GM21737 (cell line): ENCODE results near the gene NFIX.

Experiments
- ATAC-seq: cut with Tn5 transposase; IDR thresholded peaks from one replicate; pipeline ENCODE4 v1.9.1; 2021; ENCODE audit warnings: mild to moderate bottlenecking, moderate library complexity; ENCODE audit not compliant: unreplicated experiment

The NFIX gene

GRCh38 chr19:13120031-13120430 is 124.8 kb downstream of the NFIX start:
- no peak for ATAC-seq

- ATAC-seq, result no peak
Observed at GRCh38 chr19:13120817-13121216, 125.5 kb downstream of the NFIX start.

- ATAC-seq, result no peak
Observed at GRCh38 chr19:13121551-13122274, 126.4 kb downstream of the NFIX start.

- no peak for ATAC-seq
Observed at GRCh38 chr19:13122275-13122878, 127.1 kb downstream of the NFIX start.

- ATAC-seq, result no peak
Observed at GRCh38 chr19:13122980-13123957, 128.0 kb downstream of the NFIX start.

- ATAC-seq, result no peak
Observed at GRCh38 chr19:13127051-13127450, 131.8 kb downstream of the NFIX start.

- ATAC-seq, result no peak
Observed at GRCh38 chr19:13127811-13128575, 132.7 kb downstream of the NFIX start.

- no peak for ATAC-seq
Observed at GRCh38 chr19:13128583-13128982, 133.3 kb downstream of the NFIX start.

- no peak for ATAC-seq
Observed at GRCh38 chr19:13129384-13129783, 134.1 kb downstream of the NFIX start.

- ATAC-seq, result no peak
Observed at GRCh38 chr19:13130886-13131490, 135.7 kb downstream of the NFIX start.

GRCh38 chr19:13132471-13133180 is 137.4 kb downstream of the NFIX start:
- ATAC-seq, result no peak

- ATAC-seq, result no peak
Observed at GRCh38 chr19:13133241-13133870, 138.1 kb downstream of the NFIX start.

GRCh38 chr19:13134626-13135025 is 139.4 kb downstream of the NFIX start:
- no peak for ATAC-seq

GRCh38 chr19:13135068-13136062 is 140.1 kb downstream of the NFIX start:
- no peak for ATAC-seq

- no peak for ATAC-seq
Observed at GRCh38 chr19:13137290-13137794, 142.1 kb downstream of the NFIX start.

GRCh38 chr19:13138171-13138915 is 143.1 kb downstream of the NFIX start:
- ATAC-seq, result no peak

GRCh38 chr19:13138916-13139198 is 143.6 kb downstream of the NFIX start:
- no peak for ATAC-seq
